ENCODE measurements around the gene SFT2D2.

GRCh38 chr1:168273575-168273974, 47.8 kb downstream of the SFT2D2 start:
- TF ChIP-seq POLR2AphosphoS5 (IDR thresholded peaks at IDR 0.05; ENCODE audit: low read depth, low read length): no peak
- TF ChIP-seq, protein P1, sequence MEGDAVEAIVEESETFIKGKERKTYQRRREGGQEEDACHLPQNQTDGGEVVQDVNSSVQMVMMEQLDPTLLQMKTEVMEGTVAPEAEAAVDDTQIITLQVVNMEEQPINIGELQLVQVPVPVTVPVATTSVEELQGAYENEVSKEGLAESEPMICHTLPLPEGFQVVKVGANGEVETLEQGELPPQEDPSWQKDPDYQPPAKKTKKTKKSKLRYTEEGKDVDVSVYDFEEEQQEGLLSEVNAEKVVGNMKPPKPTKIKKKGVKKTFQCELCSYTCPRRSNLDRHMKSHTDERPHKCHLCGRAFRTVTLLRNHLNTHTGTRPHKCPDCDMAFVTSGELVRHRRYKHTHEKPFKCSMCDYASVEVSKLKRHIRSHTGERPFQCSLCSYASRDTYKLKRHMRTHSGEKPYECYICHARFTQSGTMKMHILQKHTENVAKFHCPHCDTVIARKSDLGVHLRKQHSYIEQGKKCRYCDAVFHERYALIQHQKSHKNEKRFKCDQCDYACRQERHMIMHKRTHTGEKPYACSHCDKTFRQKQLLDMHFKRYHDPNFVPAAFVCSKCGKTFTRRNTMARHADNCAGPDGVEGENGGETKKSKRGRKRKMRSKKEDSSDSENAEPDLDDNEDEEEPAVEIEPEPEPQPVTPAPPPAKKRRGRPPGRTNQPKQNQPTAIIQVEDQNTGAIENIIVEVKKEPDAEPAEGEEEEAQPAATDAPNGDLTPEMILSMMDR (IDR thresholded peaks at IDR 0.05): no peak
